ENCODE measurements around the gene NUP210.
"Not testable (repeated sequence)": the region's sequence is repeated elsewhere in the genome, so short reads cannot be mapped to it uniquely, and the experiment has no call there.

The NUP210 gene

GRCh38 chr3:13388816-13389215, 31.3 kb downstream of the NUP210 start:
- TF ChIP-seq CTCF (IDR thresholded peaks at IDR 0.05; ENCODE audit: unreplicated experiment in 3 of 3) = no peak
- Mint-ChIP-seq H3K4me3 (no peak overlapping the region), H3K4me1 (no peaks in the 10 kb centered on the region), H3K27me3 (ENCODE audit: low read depth) (no peaks in the 10 kb centered on the region), H3K9me3 (no peaks in the 10 kb centered on the region), H3K36me3 (ENCODE audit: low read depth) (peaks cover 9% of the 10 kb centered on the region), H3K27ac (no peak overlapping the region)

- Mint-ChIP-seq H3K4me3 (no peak overlapping the region), H3K9me3 (no peaks in the 10 kb centered on the region), H3K27ac (no peak overlapping the region)
Observed at GRCh38 chr3:13385373-13385965, 34.7 kb downstream of the NUP210 start.

GRCh38 chr3:13380971-13381370, 39.2 kb downstream of the NUP210 start:
- Mint-ChIP-seq H3K27ac (no peak overlapping the region), H3K4me3 (no peak overlapping the region), H3K9me3 (no peaks in the 10 kb centered on the region), H3K27me3 (ENCODE audit: low read depth) (peaks cover 8% of the 10 kb centered on the region), H3K36me3 (ENCODE audit: low read depth) (peaks cover 13% of the 10 kb centered on the region), H3K4me1 (peaks cover 4% of the 10 kb centered on the region)
- no peak for TF ChIP-seq CTCF (IDR thresholded peaks at IDR 0.05; ENCODE audit: unreplicated experiment in 3 of 3)

More at GRCh38 chr3:13385373-13385965, 34.7 kb downstream of the NUP210 start:
- Mint-ChIP-seq H3K27me3 (ENCODE audit: low read depth) (no peaks in the 10 kb centered on the region), H3K36me3 (ENCODE audit: low read depth) (peaks cover 9% of the 10 kb centered on the region), H3K4me1 (no peaks in the 10 kb centered on the region)
- no peak for TF ChIP-seq CTCF (IDR thresholded peaks at IDR 0.05; ENCODE audit: unreplicated experiment in 3 of 3)

- H3K4me1 Mint-ChIP-seq = peaks cover 4% of the 10 kb centered on the region
- no peak for TF ChIP-seq CTCF (IDR thresholded peaks at IDR 0.05; ENCODE audit: unreplicated experiment in 3 of 3)
- H3K9me3 Mint-ChIP-seq = no peaks in the 10 kb centered on the region
- H3K27ac Mint-ChIP-seq = peak overlapping the region in 1 of 3 experiments; percentile 46
- no peak overlapping the region for H3K4me3 Mint-ChIP-seq
- peaks cover 6% of the 10 kb centered on the region for H3K36me3 Mint-ChIP-seq (ENCODE audit: low read depth)
- H3K27me3 Mint-ChIP-seq (ENCODE audit: low read depth) = peaks cover 8% of the 10 kb centered on the region
Observed at GRCh38 chr3:13379201-13379830, 40.8 kb downstream of the NUP210 start.

GRCh38 chr3:13378155-13378554, 42.0 kb downstream of the NUP210 start:
- Mint-ChIP-seq H3K4me3 (no peak overlapping the region), H3K4me1 (peaks cover 4% of the 10 kb centered on the region), H3K9me3 (no peaks in the 10 kb centered on the region), H3K36me3 (ENCODE audit: low read depth) (peaks cover 6% of the 10 kb centered on the region), H3K27ac (no peak overlapping the region), H3K27me3 (ENCODE audit: low read depth) (peaks cover 8% of the 10 kb centered on the region)
- no peak for TF ChIP-seq CTCF (IDR thresholded peaks at IDR 0.05; ENCODE audit: unreplicated experiment in 3 of 3)

- H3K27ac Mint-ChIP-seq; H3K9me3 Mint-ChIP-seq; H3K4me3 Mint-ChIP-seq; H3K27me3 Mint-ChIP-seq (ENCODE audit: low read depth); H3K36me3 Mint-ChIP-seq (ENCODE audit: low read depth); H3K4me1 Mint-ChIP-seq: not testable (repeated sequence)
Observed at GRCh38 chr3:13377741-13378140, 42.4 kb downstream of the NUP210 start.
